Hematopoietic multipotent progenitor cell treated with erythropoietin and hydrocortisone succinate and interleukin-3 and kit ligand, for 8 days (in vitro differentiated cells): Measurements from ENCODE around the gene MAP6D1.

Experiments used
- DNase-seq: peaks from one replicate; pipeline ENCODE4 v3.0.0-alpha.2; 2015

Gene MAP6D1

GRCh38 chr3:183822631-183823030 lies 2.7 kb downstream of the MAP6D1 start:
- no peak for DNase-seq

- no peak for DNase-seq
Observed at GRCh38 chr3:183819831-183820230, 5.5 kb downstream of the MAP6D1 start.

GRCh38 chr3:183818706-183819624 lies 6.4 kb downstream of the MAP6D1 start:
- no peak for DNase-seq

GRCh38 chr3:183818041-183818620 lies 7.2 kb downstream of the MAP6D1 start:
- no peak for DNase-seq

- DNase-seq = no peak
Observed at GRCh38 chr3:183817639-183818038, 7.7 kb downstream of the MAP6D1 start.

- no peak for DNase-seq
Observed at GRCh38 chr3:183816681-183817510, 8.5 kb downstream of the MAP6D1 start.

- no peak for DNase-seq
Observed at GRCh38 chr3:183815951-183816475, 9.4 kb downstream of the MAP6D1 start.

GRCh38 chr3:183815563-183815940 lies 9.8 kb downstream of the MAP6D1 start:
- no peak for DNase-seq

- no peak for DNase-seq
Observed at GRCh38 chr3:183814240-183814639, 11.1 kb downstream of the MAP6D1 start.

- DNase-seq = no peak
Observed at GRCh38 chr3:183812761-183813445, 12.5 kb downstream of the MAP6D1 start.

- DNase-seq = no peak
Observed at GRCh38 chr3:183811638-183812037, 13.7 kb downstream of the MAP6D1 start.

GRCh38 chr3:183810643-183811594 lies 14.5 kb downstream of the MAP6D1 start:
- DNase-seq = no peak

GRCh38 chr3:183809270-183809669 lies 16.1 kb downstream of the MAP6D1 start:
- DNase-seq = no peak

- no peak for DNase-seq
Observed at GRCh38 chr3:183808355-183808754, 17.0 kb downstream of the MAP6D1 start.

- DNase-seq = no peak
Observed at GRCh38 chr3:183807881-183808280, 17.5 kb downstream of the MAP6D1 start.

GRCh38 chr3:183807209-183807728 lies 18.1 kb downstream of the MAP6D1 start:
- DNase-seq = no peak

- no peak for DNase-seq
Observed at GRCh38 chr3:183802989-183803388, 22.4 kb downstream of the MAP6D1 start.

- no peak for DNase-seq
Observed at GRCh38 chr3:183801601-183802000, 23.8 kb downstream of the MAP6D1 start.

GRCh38 chr3:183800243-183800863 lies 25.0 kb downstream of the MAP6D1 start:
- DNase-seq = no peak

- DNase-seq = peak; percentile 63
Observed at GRCh38 chr3:183799461-183799860, 25.9 kb downstream of the MAP6D1 start.

GRCh38 chr3:183797996-183798395 lies 27.4 kb downstream of the MAP6D1 start:
- DNase-seq = no peak
